Measurements from ENCODE around the gene HOXD8.

The HOXD8 gene

DNA sequence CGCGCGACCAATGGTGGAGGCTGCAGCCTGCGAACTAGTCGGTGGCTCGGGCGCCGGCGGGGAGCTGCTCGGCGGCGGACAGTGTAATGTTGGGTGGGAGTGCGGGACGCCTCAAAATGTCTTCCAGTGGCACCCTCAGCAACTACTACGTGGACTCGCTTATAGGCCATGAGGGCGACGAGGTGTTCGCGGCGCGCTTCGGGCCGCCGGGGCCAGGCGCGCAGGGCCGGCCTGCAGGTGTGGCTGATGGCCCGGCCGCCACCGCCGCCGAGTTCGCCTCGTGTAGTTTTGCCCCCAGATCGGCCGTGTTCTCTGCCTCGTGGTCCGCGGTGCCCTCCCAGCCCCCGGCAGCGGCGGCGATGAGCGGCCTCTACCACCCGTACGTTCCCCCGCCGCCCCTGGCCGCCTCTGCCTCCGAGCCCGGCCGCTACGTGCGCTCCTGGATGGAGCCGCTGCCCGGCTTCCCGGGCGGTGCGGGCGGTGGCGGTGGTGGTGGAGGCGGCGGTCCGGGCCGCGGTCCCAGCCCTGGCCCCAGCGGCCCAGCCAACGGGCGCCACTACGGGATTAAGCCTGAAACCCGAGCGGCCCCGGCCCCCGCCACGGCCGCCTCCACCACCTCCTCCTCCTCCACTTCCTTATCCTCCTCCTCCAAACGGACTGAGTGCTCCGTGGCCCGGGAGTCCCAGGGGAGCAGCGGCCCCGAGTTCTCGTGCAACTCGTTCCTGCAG, 6.7 kb upstream of the HOXD8 start, which contains the start of gene HOXD9:
HOXD9 (plus strand) TSS at position 37 of the 728 bp plus-strand sequence; CDS start at position 87, 50 bp downstream.
- DNase-seq (ENCODE audit: low spot score), result no peak

DNA sequence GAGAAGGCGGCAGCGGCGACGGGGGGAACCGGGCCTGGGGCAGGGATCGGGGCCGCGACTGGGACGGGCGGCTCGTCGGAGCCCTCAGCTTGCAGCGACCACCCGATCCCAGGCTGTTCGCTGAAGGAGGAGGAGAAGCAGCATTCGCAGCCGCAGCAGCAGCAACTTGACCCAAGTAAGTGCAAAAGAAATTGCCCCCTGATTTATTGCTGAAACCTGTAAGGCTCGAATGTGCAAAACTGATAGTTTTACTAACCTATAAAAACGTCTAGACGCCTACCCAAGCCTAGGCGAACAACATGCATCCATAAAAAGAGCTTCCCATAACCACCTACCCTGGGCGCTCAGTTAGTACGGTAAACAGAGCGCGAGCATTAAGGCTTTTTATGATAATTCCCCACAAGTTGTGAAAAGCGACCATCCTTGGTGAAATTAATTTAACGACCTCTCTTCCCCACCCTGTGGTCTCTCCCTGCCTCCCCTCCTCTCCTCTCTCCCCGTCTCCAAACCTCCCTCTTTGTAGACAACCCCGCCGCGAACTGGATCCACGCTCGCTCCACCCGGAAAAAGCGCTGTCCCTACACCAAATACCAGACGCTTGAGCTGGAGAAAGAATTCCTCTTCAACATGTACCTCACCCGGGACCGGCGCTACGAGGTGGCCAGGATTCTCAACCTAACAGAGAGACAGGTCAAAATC, 5.9 kb upstream of the HOXD8 start:
- TF ChIP-seq, protein P1, sequence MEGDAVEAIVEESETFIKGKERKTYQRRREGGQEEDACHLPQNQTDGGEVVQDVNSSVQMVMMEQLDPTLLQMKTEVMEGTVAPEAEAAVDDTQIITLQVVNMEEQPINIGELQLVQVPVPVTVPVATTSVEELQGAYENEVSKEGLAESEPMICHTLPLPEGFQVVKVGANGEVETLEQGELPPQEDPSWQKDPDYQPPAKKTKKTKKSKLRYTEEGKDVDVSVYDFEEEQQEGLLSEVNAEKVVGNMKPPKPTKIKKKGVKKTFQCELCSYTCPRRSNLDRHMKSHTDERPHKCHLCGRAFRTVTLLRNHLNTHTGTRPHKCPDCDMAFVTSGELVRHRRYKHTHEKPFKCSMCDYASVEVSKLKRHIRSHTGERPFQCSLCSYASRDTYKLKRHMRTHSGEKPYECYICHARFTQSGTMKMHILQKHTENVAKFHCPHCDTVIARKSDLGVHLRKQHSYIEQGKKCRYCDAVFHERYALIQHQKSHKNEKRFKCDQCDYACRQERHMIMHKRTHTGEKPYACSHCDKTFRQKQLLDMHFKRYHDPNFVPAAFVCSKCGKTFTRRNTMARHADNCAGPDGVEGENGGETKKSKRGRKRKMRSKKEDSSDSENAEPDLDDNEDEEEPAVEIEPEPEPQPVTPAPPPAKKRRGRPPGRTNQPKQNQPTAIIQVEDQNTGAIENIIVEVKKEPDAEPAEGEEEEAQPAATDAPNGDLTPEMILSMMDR (IDR thresholded peaks at IDR 0.05; ENCODE audit: extremely low read depth, missing control alignments), result no peak
- DNase-seq (ENCODE audit: low spot score), result no peak

More for the DNA sequence above, 6.7 kb upstream of the HOXD8 start, which contains the start of gene HOXD9:
- TF ChIP-seq, protein P1 (IDR thresholded peaks at IDR 0.05; ENCODE audit: extremely low read depth, missing control alignments), result no peak

DNA sequence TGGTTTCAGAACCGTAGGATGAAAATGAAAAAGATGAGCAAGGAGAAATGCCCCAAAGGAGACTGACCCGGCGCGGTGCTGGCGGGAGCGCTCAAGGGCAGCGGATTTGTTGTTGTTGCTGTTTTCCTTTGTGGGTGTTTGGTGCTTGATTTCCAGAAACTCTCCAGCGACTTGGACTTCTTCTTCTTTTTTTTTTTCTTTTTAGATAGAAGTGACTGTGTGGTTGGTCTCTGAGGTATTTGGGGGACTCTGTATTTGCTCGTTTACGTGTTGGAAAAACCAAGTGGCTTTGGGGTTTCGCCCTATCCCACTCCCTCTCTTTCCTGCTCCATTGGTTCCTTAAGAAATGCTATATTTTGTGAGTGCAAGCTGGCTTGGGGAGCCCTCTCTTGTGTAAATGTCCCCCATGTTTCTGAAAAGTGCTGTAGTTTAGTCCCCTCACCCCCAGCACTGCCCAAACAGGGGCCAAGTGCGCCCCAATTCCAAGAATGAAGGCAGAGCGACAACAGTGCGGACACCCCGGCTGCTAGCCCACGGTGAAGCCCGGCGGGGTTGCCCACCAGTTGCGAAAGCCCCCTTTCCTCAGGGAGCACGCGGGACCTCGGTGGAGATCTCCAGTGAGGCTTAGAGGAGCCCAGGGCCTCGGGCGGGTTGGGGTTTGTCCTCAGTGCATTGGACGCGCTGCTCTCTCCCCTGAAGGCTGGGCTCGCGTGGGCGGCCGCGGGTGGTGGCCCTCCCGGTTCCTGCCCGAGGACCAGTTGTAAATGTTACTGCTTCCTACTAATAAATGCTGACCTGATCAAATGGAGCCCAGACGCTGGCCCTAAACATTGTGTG, 5.2 kb upstream of the HOXD8 start:
- TF ChIP-seq, protein P1 (IDR thresholded peaks at IDR 0.05; ENCODE audit: extremely low read depth, missing control alignments), result no peak
- DNase-seq (ENCODE audit: low spot score), result no peak

DNA sequence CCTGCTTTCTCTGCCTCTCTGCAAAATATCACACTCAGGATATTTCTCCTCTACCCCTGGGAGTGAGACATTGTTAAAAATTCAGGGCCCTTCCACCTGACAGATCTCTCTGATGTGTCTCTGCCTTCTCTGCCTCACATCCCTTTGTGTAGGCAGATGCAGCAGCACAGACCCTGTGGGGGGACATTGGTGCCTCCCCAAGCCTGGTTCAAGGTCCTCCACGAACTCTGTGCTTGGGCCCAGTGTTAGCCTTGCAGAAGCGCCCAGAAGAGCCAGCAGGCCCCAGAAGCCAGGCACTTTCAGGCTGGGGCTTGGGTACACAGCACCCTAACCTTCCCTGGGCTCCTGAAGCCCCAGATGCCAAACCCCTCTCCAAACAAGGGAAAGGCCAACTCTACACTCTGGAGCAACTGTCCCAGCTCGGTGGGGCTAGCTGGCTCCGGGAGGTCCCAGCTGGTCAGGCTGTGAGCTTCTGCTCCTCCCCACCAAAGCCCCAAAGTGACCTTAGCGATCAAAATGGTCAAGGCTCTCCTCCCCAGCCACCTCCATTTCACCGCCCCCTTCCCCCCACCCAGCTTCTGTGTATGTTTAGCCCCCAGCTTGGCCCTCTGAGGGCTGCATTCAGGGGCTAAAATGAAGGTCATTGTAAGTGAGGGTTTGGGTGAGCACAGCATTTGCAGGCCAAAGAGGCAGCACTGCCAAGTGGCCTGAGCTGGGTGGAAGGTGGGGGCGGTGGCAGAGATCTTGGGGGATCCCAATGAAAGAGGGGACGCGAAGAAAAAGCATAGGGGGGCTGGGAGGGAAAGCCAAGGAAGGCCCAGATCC, 4.3 kb upstream of the HOXD8 start:
- TF ChIP-seq, protein P1 (IDR thresholded peaks at IDR 0.05; ENCODE audit: extremely low read depth, missing control alignments), result no peak
- DNase-seq (ENCODE audit: low spot score), result no peak

DNA sequence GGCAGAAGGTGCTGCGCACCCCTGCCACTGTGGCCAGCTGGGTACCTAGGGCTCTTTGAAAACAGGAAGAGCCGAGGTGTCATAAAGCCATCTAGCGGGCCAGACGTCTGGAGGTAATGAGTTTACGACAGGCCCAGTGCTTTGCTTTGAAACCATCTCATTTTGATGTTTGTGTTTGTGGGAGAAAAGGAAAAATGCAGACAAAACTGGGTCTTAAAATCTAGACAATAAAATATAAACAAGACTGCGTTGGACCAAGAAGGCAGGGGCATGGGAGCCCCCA, 3.8 kb upstream of the HOXD8 start:
- no peak for DNase-seq (ENCODE audit: low spot score)
- TF ChIP-seq, protein P1 (IDR thresholded peaks at IDR 0.05; ENCODE audit: extremely low read depth, missing control alignments), result no peak

DNA sequence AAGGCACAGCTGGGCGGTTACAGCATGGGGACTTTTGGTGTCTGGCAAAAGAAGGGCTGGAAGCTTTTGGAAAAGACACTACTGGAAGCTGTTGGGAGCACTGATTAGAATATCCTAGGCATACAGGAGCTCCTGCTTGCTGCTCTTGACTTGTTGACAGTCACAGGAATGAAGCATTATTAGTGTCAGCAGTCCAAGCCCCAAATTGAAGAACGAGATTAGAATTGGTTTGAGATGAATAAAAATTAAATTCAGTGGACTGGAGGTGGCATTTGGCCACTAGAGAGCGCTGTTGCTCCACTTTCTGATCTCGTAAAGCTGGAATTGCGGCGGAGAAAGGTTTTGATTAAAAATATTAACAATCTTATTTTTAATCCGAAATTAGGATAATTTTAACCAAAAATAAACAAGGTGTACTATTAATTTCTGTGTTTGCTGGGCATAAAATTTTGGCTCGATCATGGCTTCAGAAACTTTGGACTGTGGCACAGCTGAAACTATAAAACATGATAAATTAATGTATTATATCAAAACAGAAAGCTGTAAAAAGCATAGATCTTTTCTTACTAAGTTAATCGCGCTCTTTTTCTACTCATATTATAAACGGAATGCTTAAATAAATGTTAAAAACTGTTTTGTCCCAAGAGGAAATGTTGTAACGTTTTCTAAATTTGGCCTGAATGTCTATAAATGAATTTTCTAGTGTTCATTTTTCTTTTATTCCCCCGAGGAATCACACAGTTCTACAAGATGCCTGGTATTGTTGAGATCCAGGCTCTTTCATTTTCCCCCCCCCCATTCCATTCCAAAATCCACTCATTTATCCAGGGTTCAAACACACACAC, 2.4 kb upstream of the HOXD8 start:
- peak; percentile 71 for DNase-seq (ENCODE audit: low spot score)
- TF ChIP-seq, protein P1 (IDR thresholded peaks at IDR 0.05; ENCODE audit: extremely low read depth, missing control alignments), result peak; percentile 70
